ENCODE data around the gene COL16A1. TPM values are rescaled to one million over a fixed set of nuclear protein-coding genes. Genes with fewer than 3 reads are reported as not detected.

Gene COL16A1
- total RNA-seq, 5 donors from 2014 or later (not counting 1 experiment from before 2014, with no cell fraction given) = 0.41 to 0.67 (median 0.59) TPM; not detected in 2

DNA sequence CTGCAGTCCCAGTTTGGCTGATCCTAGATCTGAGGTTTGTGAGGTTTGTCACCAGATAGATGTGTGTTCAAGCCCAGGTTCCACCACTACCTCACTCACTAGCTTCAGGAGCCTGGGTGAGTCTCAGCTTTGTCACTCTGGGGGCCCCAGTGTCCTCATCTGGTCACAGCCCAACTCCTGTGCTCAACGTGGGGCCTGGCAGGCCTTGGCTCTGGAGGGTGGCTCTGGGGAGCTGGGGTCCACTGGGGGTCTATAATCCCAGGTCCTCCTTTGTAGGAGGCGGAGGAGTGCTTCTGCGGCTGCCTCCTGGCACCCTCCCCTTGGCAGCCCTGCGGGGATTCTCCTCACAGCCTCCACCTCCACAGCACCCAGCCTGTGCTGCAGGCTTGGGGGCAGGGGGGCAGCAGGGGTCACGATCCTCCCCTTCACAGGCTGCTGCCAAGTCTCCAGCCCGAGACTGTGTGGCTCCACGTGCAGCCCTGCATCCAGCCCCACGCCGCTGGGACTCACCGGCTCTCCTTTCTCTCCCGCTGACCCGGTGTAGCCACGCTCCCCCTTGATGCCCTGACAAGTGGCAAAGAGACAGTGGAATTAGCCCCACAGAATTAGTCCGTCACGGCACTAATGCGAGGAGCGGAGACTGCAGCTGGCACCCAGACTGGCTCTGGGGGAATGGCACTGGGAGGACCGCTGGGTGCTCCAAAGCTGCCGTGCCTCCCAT is 36.6 kb downstream of the COL16A1 start:
- H3K4me3 Mint-ChIP-seq = no peak overlapping the region
- ChIA-PET POLR2A (no interaction called here), CTCF (no interaction called here)
- H3K27me3 Mint-ChIP-seq = peaks cover 9 to 36% of the 10 kb centered on the region in 2 donors
- no peaks in the 10 kb centered on the region for H3K9me3 Mint-ChIP-seq
- Histone ChIP-seq H3K27me3 (replicated peaks in 1 of 2; ENCODE audit: control insufficient read depth in 2 of 2, extremely low read depth in 1 of 2, insufficient read depth in 2 of 2, low read length in 1 of 2) (peaks cover 0 to 64% of the 10 kb centered on the region in 2 experiments), H3K36me3 (ENCODE audit: control insufficient read depth in 2 of 2, extremely low read depth in 1 of 2, insufficient read depth in 1 of 2, low read length in 1 of 2) (no peaks in the 10 kb centered on the region), H3K9me3 (no peaks in the 10 kb centered on the region), H3K4me3 (ENCODE audit: control insufficient read depth in 1 of 2, extremely low read depth in 1 of 2, low read length in 1 of 2) (no peak overlapping the region), H3K4me1 (ENCODE audit: control insufficient read depth in 1 of 2, extremely low read depth in 1 of 2, insufficient read depth in 2 of 2, low read length in 2 of 2) (peaks cover 0 to 12% of the 10 kb centered on the region in 2 experiments), H3K27ac (ENCODE audit: low read length) (no peak overlapping the region)
- no peak overlapping the region for H3K27ac Mint-ChIP-seq
- WGBS (ENCODE audit: insufficient coverage) = 80% methylated on average over 15 of the region's 19 CpGs
- H3K4me1 Mint-ChIP-seq = peaks cover 12 to 13% (median 13%) of the 10 kb centered on the region in 3 donors
- no peaks in the 10 kb centered on the region for H3K36me3 Mint-ChIP-seq
- DNase-seq = no peak
- no peak for ATAC-seq (replicated peaks in 1 of 4)

DNA sequence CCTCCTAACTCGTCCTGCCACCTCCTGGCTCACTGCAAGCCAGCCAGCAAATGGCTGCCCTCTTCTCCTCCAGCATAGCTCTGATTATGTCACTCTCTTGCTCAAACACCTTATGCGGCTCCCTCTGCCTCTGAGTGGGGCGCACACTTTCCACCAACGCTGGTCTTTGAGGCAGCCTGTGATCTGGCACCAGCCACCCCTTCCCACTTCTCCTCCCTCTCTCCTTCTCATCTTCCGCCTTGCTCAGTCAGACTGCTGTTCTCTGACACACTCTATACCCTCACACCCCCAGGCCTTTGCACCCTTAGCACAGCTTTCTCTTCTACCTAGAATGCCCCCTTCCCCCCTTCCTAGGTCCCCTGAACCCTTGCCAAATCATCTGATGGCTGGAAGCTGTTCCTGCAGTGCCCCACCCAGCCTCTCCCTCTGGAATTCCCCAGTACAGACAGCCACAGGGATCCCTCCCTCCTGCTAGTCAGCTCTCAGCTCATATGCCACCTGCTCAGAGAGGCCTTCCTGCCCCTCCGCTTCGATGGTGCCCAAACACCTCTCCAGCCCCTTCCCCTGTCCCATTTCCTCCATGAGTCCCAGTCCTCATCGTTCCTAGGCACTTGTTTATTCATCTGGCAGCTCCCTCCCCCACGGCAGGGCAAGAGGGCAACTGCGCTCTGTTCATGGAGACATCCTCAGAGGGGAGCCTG is 37.4 kb downstream of the COL16A1 start:
- no peak for ATAC-seq (replicated peaks in 1 of 4)
- ChIA-PET CTCF (interaction anchor here in 1 of 2 donors (1.3 kb wide), 1 partner anchor 123 kb away, joined by 4 read pairs; no protein-coding TSS in a partner anchor), POLR2A (no interaction called here)
- peaks cover 0 to 63% of the 10 kb centered on the region in 2 experiments for H3K27me3 ChIP-seq (replicated peaks in 1 of 2; ENCODE audit: control insufficient read depth in 2 of 2, extremely low read depth in 1 of 2, insufficient read depth in 2 of 2, low read length in 1 of 2)
- 78% methylated on average over 8 of the region's 10 CpGs for WGBS (ENCODE audit: insufficient coverage)
- H3K27me3 Mint-ChIP-seq = peaks cover 9 to 33% of the 10 kb centered on the region in 2 donors
- no peak overlapping the region for H3K4me3 Mint-ChIP-seq
- H3K9me3 ChIP-seq = no peaks in the 10 kb centered on the region
- no peak overlapping the region for H3K4me3 ChIP-seq (ENCODE audit: control insufficient read depth in 1 of 2, extremely low read depth in 1 of 2, low read length in 1 of 2)
- peaks cover 12 to 13% (median 13%) of the 10 kb centered on the region in 3 donors for H3K4me1 Mint-ChIP-seq
- no peaks in the 10 kb centered on the region for H3K36me3 Mint-ChIP-seq
- H3K9me3 Mint-ChIP-seq = no peaks in the 10 kb centered on the region
- H3K4me1 ChIP-seq (ENCODE audit: control insufficient read depth in 1 of 2, extremely low read depth in 1 of 2, insufficient read depth in 2 of 2, low read length in 2 of 2) = peaks cover 0 to 12% of the 10 kb centered on the region in 2 experiments
- H3K27ac Mint-ChIP-seq = no peak overlapping the region
- no peaks in the 10 kb centered on the region for H3K36me3 ChIP-seq (ENCODE audit: control insufficient read depth in 2 of 2, extremely low read depth in 1 of 2, insufficient read depth in 1 of 2, low read length in 1 of 2)
- no peak overlapping the region for H3K27ac ChIP-seq (ENCODE audit: low read length)
- DNase-seq = no peak

DNA sequence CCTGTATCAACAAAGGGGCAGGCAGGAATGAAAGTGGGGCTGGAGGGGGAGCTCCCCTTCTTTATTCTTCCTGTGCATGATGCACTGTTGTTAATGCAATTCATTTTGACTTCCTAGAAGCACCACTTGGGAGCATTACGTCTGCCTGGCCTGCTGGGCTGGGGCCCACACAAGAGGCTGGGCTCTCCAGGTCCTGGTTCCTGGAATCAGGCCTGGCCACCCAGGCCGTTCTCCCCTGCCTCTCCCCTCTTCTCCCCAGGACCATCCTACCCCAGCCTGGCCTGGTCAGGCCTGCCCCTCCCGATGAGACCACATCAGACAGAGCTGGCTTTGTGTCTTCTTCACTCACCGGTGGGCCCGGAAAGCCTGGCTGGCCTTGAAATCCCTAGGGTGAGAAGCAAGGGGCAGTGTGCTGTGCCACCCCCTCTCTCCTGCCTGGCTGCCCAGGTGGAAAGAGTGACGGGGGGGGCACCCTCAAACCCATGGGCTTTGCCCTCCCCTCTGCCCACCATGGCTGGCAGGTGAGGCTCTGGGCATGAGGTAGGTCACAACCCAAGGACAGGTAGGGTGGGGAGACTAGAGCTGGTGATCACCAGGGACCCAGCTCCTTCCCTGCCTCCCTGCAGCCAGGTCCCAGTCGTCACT is 38.5 kb downstream of the COL16A1 start:
- Histone ChIP-seq H3K27me3 (replicated peaks in 1 of 2; ENCODE audit: control insufficient read depth in 2 of 2, extremely low read depth in 1 of 2, insufficient read depth in 2 of 2, low read length in 1 of 2) (peaks cover 0 to 53% of the 10 kb centered on the region in 2 experiments), H3K4me3 (ENCODE audit: control insufficient read depth in 1 of 2, extremely low read depth in 1 of 2, low read length in 1 of 2) (no peak overlapping the region), H3K4me1 (ENCODE audit: control insufficient read depth in 1 of 2, extremely low read depth in 1 of 2, insufficient read depth in 2 of 2, low read length in 2 of 2) (peaks cover 0 to 9% of the 10 kb centered on the region in 2 experiments), H3K9me3 (no peaks in the 10 kb centered on the region), H3K27ac (ENCODE audit: low read length) (no peak overlapping the region), H3K36me3 (ENCODE audit: control insufficient read depth in 2 of 2, extremely low read depth in 1 of 2, insufficient read depth in 1 of 2, low read length in 1 of 2) (no peaks in the 10 kb centered on the region)
- ATAC-seq (replicated peaks in 1 of 4) = no peak
- ChIA-PET CTCF (interaction anchor here (0.7 to 1.3 kb wide), 3 partner anchors 80 to 836 kb away, joined by 3 to 4 read pairs (median 3); no protein-coding TSS in a partner anchor), POLR2A (interaction anchor here in 1 of 2 donors (0.6 kb wide), 1 partner anchor 1156 kb away, joined by 3 read pairs; no protein-coding TSS in a partner anchor)
- no peaks in the 10 kb centered on the region for H3K9me3 Mint-ChIP-seq
- WGBS (ENCODE audit: insufficient coverage) = 77% methylated on average over 6 of the region's 7 CpGs
- H3K27ac Mint-ChIP-seq = no peak overlapping the region
- H3K4me3 Mint-ChIP-seq = no peak overlapping the region
- DNase-seq = no peak
- H3K36me3 Mint-ChIP-seq = no peaks in the 10 kb centered on the region
- H3K27me3 Mint-ChIP-seq = peaks cover 8 to 26% of the 10 kb centered on the region in 2 donors
- H3K4me1 Mint-ChIP-seq = peaks cover 10 to 11% (median 11%) of the 10 kb centered on the region in 3 donors

DNA sequence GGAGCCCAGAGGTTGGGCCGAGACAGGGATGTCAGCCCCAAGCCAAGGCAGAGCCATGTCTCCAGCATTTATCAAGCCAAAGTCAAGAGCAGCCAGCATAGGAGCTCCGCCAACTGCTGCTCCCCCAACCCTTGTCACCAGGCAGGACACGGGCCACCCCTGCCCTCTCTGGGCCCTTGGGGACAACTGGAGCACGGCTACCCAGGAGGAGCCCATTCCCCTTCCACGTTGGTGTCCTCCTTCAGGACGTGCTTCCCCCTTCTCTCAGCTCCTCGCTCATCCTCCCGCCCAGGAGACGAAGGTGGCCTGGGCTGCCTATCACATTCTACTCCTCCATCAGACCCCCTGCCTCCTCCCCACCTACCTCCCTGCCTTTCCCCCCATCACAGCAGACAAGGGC is 39.3 kb downstream of the COL16A1 start:
- POLR2A ChIA-PET = no interaction called here

DNA sequence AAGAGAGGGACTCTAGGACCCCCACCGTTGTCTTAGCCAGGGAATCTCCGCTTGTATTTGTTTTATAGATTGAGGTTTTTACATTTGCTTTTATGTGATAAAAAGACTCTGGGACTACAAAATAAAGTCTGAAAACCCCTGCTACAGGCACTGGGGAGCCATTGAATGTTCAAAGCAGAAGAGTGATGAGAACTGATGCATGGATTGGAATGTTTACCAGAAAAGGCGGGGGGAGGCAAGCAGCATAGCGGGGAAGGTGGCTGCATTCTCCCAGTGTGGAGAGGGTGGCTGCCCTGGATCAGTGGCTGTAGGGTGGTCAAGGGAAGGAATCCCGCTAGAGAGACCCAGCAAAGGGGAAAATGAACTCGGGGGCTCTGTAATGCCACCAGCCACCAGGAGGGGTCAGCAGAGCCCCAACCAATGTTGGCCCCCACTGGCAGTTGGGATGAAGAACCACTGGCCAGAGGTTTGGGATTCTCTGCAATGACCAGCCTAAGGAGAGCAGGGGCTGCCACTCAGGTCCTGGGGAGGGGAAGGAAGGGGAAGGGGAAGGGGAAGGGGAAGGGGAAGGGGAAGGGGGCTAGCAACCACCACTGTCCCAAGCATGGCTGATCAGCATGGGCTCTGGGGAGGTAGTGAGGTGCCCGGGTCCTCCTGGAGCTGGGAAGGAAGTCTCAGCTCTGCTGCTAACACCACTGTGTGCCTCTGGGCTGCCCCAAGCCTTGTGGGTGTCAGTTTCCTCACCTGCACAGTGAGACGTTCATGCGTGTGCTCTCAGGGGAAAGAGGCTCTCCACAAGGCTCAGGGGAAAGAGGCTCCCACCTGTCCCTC is 40.0 kb downstream of the COL16A1 start:
- Histone ChIP-seq H3K4me1 (ENCODE audit: control insufficient read depth in 1 of 2, extremely low read depth in 1 of 2, insufficient read depth in 2 of 2, low read length in 2 of 2) (no peaks in the 10 kb centered on the region), H3K4me3 (ENCODE audit: control insufficient read depth in 1 of 2, extremely low read depth in 1 of 2, low read length in 1 of 2) (no peak overlapping the region), H3K27me3 (replicated peaks in 1 of 2; ENCODE audit: control insufficient read depth in 2 of 2, extremely low read depth in 1 of 2, insufficient read depth in 2 of 2, low read length in 1 of 2) (peaks cover 0 to 43% of the 10 kb centered on the region in 2 experiments), H3K9me3 (no peaks in the 10 kb centered on the region), H3K36me3 (ENCODE audit: control insufficient read depth in 2 of 2, extremely low read depth in 1 of 2, insufficient read depth in 1 of 2, low read length in 1 of 2) (no peaks in the 10 kb centered on the region), H3K27ac (ENCODE audit: low read length) (no peak overlapping the region)
- H3K27me3 Mint-ChIP-seq = peaks cover 2 to 11% of the 10 kb centered on the region in 2 donors
- no peak overlapping the region for H3K27ac Mint-ChIP-seq
- H3K9me3 Mint-ChIP-seq = no peaks in the 10 kb centered on the region
- H3K4me3 Mint-ChIP-seq = no peak overlapping the region
- 25% methylated on average over 7 of the region's 9 CpGs for WGBS (ENCODE audit: insufficient coverage)
- no peaks in the 10 kb centered on the region for H3K4me1 Mint-ChIP-seq
- DNase-seq (peak in 28 of 35 experiments; percentile 11 to 71 (median 40)), ATAC-seq (replicated peaks in 1 of 4) (peak in 3 of 4 experiments; percentile 44 to 67 (median 52))
- POLR2A ChIA-PET = no interaction called here
- CTCF ChIA-PET = interaction anchor here (0.6 to 1.5 kb wide), 3 partner anchors 82 to 228 kb away, joined by 3 to 12 read pairs (median 3); no protein-coding TSS in a partner anchor
- H3K36me3 Mint-ChIP-seq = no peaks in the 10 kb centered on the region

More for the DNA sequence above, 39.3 kb downstream of the COL16A1 start:
- DNase-seq (no peak), ATAC-seq (replicated peaks in 1 of 4) (no peak)
- no peaks in the 10 kb centered on the region for H3K36me3 ChIP-seq (ENCODE audit: control insufficient read depth in 2 of 2, extremely low read depth in 1 of 2, insufficient read depth in 1 of 2, low read length in 1 of 2)
- peaks cover 0 to under 1% of the 10 kb centered on the region in 2 experiments for H3K4me1 ChIP-seq (ENCODE audit: control insufficient read depth in 1 of 2, extremely low read depth in 1 of 2, insufficient read depth in 2 of 2, low read length in 2 of 2)
- CTCF ChIA-PET = interaction anchor here (0.6 to 1.5 kb wide), 4 partner anchors 81 to 747 kb away, joined by 3 to 12 read pairs (median 3); no protein-coding TSS in a partner anchor
- no peak overlapping the region for H3K4me3 ChIP-seq (ENCODE audit: control insufficient read depth in 1 of 2, extremely low read depth in 1 of 2, low read length in 1 of 2)
- H3K9me3 ChIP-seq = no peaks in the 10 kb centered on the region
- Mint-ChIP-seq H3K9me3 (no peaks in the 10 kb centered on the region), H3K27ac (no peak overlapping the region), H3K27me3 (peaks cover 4 to 17% of the 10 kb centered on the region in 2 donors), H3K4me3 (no peak overlapping the region), H3K4me1 (peaks cover 3% of the 10 kb centered on the region in 3 donors), H3K36me3 (no peaks in the 10 kb centered on the region)
- WGBS (ENCODE audit: insufficient coverage) = 81% methylated on average over 9 of the region's 9 CpGs
- H3K27me3 ChIP-seq (replicated peaks in 1 of 2; ENCODE audit: control insufficient read depth in 2 of 2, extremely low read depth in 1 of 2, insufficient read depth in 2 of 2, low read length in 1 of 2) = peaks cover 0 to 45% of the 10 kb centered on the region in 2 experiments
- H3K27ac ChIP-seq (ENCODE audit: low read length) = no peak overlapping the region

Measured in T-cell (primary cell).